Measurements from ENCODE around the gene OR52A5.

- no peak for TF ChIP-seq CTCF (IDR thresholded peaks at IDR 0.05)
- TF ChIP-seq POLR2A (IDR thresholded peaks at IDR 0.05) = no peak
Observed at GRCh38 chr11:5171856-5172255, 33.7 kb upstream of the OR52A5 start.
